Measurements from ENCODE around the gene SMCP. TPM values are rescaled to one million over a fixed set of nuclear protein-coding genes. Genes with fewer than 3 reads are reported as not detected.
A peak's percentile ranks its signal among the peaks of the same experiment; 100 is the strongest.

SMCP gene
- total RNA-seq, 4 donors from 2014 or later = not detected

DNA sequence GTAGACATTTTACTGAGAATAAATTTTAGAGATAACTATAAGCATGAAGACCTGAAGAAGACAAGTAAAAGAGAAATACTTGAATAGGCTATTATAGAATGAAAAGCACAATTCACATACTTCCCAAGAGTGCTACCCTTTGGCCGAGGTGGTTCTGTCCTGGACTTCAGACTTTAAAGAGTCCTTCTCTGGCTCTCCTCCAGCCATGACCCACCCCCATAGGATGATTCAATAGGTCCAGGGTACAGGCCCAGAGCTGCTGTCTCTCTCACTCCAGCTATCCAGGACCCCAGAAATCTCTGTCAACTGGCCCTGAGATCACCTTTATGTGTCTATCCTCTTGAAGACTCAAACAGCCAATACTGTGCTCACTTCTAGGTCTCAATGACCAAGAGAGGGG is 1.3 kb upstream of the SMCP start:
- no peak for ATAC-seq
- WGBS, 2 donors (ENCODE audit: low coverage in 1 of 2) = 90 to 100% methylated on average over 1 of the region's 1 CpG
- no peak overlapping the region for H3K27ac ChIP-seq
- no peak overlapping the region for H3K4me3 ChIP-seq
- no peaks in the 10 kb centered on the region for H3K4me1 ChIP-seq
- H3K9me3 ChIP-seq = no peaks in the 10 kb centered on the region
- H3K36me3 ChIP-seq = no peaks in the 10 kb centered on the region
- H3K27me3 ChIP-seq = no peaks in the 10 kb centered on the region
- TF ChIP-seq, protein P1, sequence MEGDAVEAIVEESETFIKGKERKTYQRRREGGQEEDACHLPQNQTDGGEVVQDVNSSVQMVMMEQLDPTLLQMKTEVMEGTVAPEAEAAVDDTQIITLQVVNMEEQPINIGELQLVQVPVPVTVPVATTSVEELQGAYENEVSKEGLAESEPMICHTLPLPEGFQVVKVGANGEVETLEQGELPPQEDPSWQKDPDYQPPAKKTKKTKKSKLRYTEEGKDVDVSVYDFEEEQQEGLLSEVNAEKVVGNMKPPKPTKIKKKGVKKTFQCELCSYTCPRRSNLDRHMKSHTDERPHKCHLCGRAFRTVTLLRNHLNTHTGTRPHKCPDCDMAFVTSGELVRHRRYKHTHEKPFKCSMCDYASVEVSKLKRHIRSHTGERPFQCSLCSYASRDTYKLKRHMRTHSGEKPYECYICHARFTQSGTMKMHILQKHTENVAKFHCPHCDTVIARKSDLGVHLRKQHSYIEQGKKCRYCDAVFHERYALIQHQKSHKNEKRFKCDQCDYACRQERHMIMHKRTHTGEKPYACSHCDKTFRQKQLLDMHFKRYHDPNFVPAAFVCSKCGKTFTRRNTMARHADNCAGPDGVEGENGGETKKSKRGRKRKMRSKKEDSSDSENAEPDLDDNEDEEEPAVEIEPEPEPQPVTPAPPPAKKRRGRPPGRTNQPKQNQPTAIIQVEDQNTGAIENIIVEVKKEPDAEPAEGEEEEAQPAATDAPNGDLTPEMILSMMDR (IDR thresholded peaks at IDR 0.05) = no peak
- TF ChIP-seq EP300 (IDR thresholded peaks at IDR 0.05) (no peak), POLR2AphosphoS5 (IDR thresholded peaks at IDR 0.05) (no peak), POLR2A (IDR thresholded peaks at IDR 0.05) (no peak)

DNA sequence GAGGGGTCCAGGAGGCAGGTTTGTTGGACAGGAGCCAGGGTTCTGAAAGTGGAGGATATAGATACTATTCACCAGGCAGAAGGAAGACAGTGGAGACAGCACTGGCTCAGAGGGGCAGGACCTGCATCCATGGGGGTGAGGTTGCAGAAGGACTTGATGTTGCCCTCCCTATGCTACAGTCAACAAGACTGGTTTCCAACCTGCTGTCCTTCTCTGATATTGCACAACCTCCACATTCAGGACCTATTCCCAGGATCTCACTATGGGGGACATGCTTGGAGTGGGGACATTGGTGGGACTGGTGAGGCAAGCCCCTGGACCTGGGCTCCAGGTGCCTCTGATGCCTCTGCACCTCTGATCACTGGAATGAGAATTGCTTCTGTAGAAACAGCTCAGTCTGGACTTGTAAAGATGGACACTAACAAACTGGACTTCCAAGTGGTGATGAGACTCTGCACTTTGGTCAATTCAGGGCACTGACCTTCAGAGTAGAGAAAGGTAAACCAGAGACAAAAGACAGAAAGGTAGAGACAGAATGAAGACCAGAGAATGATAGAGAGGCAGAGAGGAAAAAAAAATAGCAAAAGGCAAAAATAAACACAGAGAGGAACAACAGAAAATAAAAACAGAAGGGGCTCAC is 1.6 kb downstream of the SMCP start:
- H3K9me3 ChIP-seq = no peaks in the 10 kb centered on the region
- H3K27me3 ChIP-seq = no peaks in the 10 kb centered on the region
- ATAC-seq = no peak
- no peak overlapping the region for H3K4me3 ChIP-seq
- TF ChIP-seq EP300 (IDR thresholded peaks at IDR 0.05) (no peak), POLR2AphosphoS5 (IDR thresholded peaks at IDR 0.05) (no peak), POLR2A (IDR thresholded peaks at IDR 0.05) (no peak)
- TF ChIP-seq, protein P1 (IDR thresholded peaks at IDR 0.05) = no peak
- H3K4me1 ChIP-seq = peaks cover 0 to 12% (median 6%) of the 10 kb centered on the region in 3 donors
- no peaks in the 10 kb centered on the region for H3K36me3 ChIP-seq
- no peak overlapping the region for H3K27ac ChIP-seq

DNA sequence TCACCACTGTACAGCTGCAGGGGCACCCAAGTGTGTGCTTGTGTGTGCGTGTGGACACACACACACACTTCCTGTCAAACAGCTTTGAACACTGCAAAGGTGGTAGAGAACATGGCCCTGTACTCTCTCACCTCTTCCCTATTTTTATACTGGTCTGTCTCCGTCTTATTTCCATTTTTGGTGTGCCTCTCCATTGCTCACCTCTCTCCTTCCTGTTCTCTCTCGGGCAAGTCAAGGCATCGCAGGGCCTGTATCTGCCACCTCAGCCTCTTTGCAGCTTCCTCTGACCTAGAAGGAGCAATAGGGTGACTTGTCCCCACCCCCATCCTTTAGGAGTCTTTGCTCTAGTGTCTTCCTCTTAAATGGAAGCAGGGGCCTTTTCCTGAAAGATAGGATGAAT is 2.2 kb downstream of the SMCP start:
- peaks cover 2 to 19% (median 10%) of the 10 kb centered on the region in 3 donors for H3K4me1 ChIP-seq
- H3K4me3 ChIP-seq = no peak overlapping the region
- H3K9me3 ChIP-seq = no peaks in the 10 kb centered on the region
- whole genome bisulfite sequencing, 2 donors (ENCODE audit: low coverage in 1 of 2) = 83 to 87% methylated on average over 3 of the region's 4 CpGs
- H3K27ac ChIP-seq = no peak overlapping the region
- no peak for ATAC-seq
- H3K27me3 ChIP-seq = no peaks in the 10 kb centered on the region
- TF ChIP-seq POLR2AphosphoS5 (IDR thresholded peaks at IDR 0.05) = no peak
- TF ChIP-seq, protein P1 (IDR thresholded peaks at IDR 0.05) = no peak
- no peak for TF ChIP-seq POLR2A (IDR thresholded peaks at IDR 0.05)
- TF ChIP-seq EP300 (IDR thresholded peaks at IDR 0.05) = no peak
- no peaks in the 10 kb centered on the region for H3K36me3 ChIP-seq

DNA sequence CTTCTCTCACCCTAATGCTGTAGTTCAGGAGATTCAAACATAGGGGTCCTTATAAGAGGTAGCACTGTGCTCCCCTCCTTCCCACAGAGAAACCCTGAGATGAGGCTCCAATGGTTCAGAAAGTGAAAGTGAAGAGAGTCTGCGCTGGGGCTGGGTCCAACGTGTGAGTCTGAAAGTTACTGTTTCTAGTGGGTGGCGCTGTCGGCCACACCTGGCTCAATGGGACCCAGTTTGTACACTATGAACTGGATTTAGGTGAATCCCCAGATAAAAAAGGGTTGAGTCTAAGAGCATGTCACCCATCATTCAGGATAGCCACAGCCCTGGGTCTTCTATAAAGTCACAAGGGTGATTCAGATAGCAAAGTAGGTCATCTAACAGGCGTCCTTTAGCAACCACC is 2.8 kb downstream of the SMCP start:
- 27 to 100% methylated on average over 1 to 2 of the region's 5 CpGs for WGBS, 2 donors (ENCODE audit: low coverage in 1 of 2)
- TF ChIP-seq POLR2AphosphoS5 (IDR thresholded peaks at IDR 0.05) (no peak), EP300 (IDR thresholded peaks at IDR 0.05) (no peak), POLR2A (IDR thresholded peaks at IDR 0.05) (no peak)
- TF ChIP-seq, protein P1 (IDR thresholded peaks at IDR 0.05) = no peak
- Histone ChIP-seq H3K27ac (no peak overlapping the region), H3K9me3 (no peaks in the 10 kb centered on the region), H3K4me1 (peaks cover 2 to 25% (median 11%) of the 10 kb centered on the region in 3 donors), H3K4me3 (no peak overlapping the region), H3K27me3 (no peaks in the 10 kb centered on the region), H3K36me3 (no peaks in the 10 kb centered on the region)
- no peak for ATAC-seq

DNA sequence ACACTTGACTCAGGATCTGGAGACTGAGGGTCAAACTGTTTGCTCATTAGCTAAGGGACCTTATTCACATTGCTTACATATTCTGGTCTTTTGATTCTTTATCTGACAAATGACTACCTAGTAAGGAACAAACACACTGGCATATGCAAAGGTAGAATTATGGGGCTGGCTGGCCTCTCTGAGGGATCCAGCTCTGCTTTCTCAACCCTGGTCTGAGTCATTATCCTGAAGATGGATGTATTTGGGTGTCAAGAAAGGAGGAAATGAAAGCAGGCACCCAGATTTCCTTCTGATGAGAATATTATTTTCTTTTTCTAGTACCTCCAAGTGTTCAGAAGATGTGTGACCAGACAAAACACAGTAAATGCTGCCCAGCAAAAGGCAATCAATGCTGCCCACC is 6.0 kb downstream of the SMCP start:
- Histone ChIP-seq H3K27ac (peak overlapping the region; percentile 2 to 67 (median 32)), H3K4me3 (no peak overlapping the region), H3K36me3 (no peaks in the 10 kb centered on the region), H3K9me3 (no peaks in the 10 kb centered on the region), H3K27me3 (no peaks in the 10 kb centered on the region), H3K4me1 (peaks cover 2 to 41% (median 11%) of the 10 kb centered on the region in 3 donors)
- no peak for ATAC-seq
- TF ChIP-seq, protein P1 (IDR thresholded peaks at IDR 0.05) = no peak
- peak; percentile 22 for TF ChIP-seq POLR2AphosphoS5 (IDR thresholded peaks at IDR 0.05)
